Glomerular visceral epithelial cell (primary cell): ENCODE data around the gene COPB2.
A peak's percentile ranks its signal among the peaks of the same experiment; 100 is the strongest.
"Not testable (repeated sequence)": the region's sequence is repeated elsewhere in the genome, so short reads cannot be mapped to it uniquely, and the experiment has no call there.

Experiments
- DNase-seq: peaks from one replicate; pipeline ENCODE4 v3.0.0-alpha.2; 2016; ENCODE audit errors: extremely low spot score

Gene COPB2

DNA sequence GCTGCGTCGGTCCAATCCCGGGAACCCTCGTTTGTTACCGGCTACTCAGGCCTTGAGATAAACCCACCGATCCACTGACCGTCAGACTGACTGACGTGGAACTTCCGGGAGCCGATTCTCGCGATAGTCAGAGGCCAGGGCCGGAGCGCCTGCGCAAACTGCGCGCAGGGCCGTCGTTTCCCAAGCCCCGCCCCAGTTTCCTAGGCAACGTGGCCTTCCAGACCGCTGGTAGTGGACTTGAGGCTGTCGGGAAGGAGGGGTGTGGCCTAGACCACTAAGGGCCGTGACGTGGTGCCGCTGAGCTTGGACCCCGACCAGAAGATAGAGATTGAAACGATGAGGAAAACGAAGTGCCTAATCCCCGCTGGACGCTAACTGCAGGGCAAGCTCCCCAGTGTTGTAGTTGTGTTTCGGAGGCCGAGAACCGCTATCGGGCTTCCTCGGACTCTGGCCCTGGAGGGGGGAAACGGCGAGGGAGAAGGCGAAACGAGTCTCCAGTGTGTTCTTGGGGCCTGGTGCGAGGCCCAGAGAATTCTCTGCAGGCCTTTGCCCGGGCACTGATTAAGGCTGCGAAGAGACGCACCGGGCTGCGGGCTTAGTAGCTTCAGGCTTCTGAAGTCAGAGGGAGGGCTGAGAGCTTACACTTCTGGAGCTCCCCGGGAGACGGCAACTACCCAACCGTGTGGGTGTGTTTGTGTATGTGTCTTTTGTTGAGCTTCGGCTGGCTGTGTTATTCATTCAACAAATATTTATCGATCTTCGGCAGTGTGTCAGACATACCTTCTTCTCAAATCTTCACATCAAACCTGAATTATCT is at the start of gene COPB2:
Gene COPB2, minus strand, starts transcription at position 96 of the 817 bp plus-strand sequence. CDS start 97 bp downstream, outside the sequence.
- DNase-seq: peak; percentile 98

DNA sequence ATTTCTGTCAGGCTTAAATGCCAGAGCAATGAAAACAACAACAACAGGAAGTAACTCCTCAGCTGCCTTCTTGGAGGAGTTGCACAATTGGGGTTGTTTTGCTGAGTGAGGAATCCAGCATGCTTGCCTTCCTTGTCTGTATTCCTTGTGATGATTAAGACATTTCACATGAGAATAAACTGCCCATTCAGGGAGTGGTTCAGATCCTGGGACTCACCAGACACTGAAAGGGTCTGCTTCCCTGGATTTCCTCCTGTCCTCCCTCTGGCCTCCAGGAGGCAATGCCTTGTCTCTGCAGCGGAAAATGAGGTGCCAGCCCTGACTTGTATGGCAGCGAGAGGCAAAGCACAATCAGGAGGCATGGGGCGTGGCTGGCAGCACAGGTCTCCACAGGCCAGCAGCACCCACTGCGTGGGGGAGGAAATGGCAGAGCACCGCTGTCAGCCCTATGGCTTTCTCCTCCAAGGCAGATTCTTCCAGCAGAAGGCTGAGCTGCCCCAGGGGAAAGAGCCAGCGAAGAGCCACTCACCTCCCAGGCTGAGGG is 45.4 kb upstream of the COPB2 start:
- DNase-seq: no peak

DNA sequence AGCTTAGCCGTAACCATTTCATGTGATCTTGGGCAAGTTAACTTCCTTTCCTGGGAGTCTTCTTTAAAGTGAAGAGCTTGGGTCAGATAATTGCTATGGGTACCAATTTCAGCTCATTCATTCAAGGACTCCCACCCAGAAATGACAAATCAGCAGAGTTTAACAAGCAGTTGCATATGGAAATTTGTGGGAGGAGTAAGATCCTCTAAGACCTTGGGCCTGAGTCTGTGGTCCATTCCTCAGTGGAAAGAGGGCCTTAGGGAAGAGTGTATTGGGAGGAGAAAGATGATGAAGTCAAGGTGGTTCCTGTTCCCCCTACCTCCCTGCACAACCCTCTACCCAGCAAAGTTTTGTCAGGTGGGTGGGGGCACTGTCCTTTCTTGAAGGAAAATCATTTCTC is 44.8 kb upstream of the COPB2 start:
- no peak for DNase-seq

DNA sequence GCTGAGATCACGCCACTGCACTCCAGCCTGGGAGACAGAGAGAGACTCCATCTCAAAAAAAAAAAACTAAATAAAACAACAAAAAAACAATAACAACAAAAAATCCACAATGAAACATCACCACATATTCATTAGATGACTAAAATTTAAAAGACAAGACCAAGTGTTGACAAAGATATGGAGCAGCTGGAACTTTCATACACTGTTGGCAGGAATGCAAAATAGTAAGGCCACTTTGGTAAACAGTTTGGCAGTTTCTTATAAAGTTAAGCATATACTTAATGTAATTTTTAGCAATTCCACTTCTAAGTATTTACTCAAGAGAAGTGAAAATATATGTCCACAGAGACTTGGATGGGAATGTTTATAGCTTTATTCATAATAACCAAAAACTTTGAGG is 43.6 kb upstream of the COPB2 start:
- DNase-seq: no peak

DNA sequence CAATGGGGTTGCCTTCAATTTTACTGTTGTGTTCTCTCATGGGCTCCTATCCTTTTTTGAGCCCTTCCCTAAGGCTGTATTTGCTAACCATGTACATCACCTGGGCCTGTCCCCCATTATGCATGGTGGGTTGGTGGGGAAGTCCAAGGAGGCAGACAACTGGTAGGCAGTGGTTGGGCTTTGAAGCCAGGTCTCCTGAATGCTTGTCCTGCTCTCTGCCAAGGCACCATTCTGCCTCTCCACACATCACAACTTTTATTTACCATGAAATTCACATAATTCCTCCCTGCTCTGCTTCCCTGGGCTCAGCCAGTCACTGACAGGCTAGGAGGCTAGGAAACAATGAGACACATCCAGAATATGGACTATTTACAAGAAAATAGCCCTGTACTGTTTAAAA is 41.0 kb upstream of the COPB2 start:
- no peak for DNase-seq

DNA sequence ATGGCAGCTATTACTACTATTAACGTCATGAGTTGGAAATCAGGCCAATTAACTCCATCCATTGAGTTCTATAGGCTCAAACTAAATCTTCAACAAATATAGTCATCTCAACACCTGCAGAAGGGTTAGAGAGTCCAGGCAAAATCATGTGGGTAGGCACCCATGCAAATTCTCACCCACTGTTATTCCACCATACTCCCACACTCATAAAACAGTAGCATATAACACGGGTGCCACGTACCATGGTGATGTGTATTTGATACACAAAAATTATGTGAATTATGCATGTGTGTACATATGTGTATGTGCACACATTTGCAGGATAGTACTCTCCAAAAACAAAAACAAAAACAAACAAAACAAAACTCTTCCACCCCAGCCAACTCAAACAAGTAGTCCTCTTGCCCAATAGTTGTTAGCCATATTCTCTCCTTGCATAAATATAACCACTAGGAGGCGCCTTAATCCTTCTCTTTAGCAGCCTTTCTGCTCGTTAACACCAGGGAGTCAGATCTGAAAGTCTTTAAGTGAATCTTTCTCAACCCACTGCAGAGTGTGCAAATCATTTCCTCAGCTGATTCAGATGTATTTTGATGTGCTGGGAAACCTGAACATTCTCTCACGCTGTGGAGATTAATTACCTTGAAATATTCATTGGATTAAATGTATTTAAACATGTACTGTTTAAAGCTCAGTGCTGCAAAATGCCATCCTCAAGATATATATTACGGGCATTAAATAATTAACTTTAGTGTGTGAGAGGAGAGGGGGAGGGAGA is 38.0 kb upstream of the COPB2 start:
- DNase-seq: peak; percentile 64

DNA sequence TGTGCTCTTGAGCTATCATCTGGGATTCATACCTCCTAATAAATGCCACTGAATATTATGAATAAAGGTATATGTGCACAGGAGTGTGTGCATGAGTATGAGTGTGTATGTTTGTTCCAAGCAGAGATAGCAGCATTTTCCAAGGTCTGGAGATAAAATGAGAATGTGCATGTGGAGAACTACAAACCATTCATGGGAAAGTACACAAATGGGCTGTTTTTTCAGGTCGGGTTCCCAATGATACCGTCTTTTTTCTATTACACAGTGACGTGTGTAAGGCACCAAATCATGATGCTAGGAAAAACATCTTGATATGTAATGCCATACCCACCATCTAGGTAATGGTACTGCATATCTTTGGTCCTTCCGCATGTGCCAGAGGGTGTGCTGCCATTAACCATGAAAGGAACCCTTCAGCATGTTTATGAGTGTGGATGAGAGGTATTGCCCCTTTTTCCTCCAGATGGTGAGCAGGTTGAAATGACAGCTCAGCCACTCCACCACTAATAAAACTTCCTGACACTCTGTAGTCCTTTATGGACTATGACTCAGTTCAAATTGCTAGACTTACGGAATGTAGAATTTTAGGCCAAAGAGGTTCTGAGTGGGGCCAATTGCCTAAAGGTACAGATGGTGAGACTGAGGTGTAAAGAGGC is 36.4 kb upstream of the COPB2 start:
- no peak for DNase-seq

DNA sequence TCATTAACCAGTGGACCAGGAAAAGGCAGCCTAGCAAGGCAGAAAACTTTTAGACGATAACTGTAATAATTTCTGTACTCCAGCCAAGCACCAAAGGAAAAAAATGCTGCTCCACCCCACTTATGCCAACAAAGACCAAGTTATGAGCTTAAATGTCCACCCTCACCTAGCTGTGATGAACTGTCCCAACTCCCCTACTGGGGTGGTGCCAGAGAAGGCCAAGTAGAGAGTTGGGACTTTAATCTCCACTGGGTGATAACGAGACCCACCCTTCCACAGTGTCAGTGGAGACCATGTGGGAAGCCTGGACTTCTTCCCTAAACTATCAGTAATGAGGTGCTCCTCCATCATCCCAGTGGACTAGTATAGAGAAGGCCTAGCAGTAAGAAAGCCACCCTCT is 33.8 kb upstream of the COPB2 start:
- DNase-seq: no peak

DNA sequence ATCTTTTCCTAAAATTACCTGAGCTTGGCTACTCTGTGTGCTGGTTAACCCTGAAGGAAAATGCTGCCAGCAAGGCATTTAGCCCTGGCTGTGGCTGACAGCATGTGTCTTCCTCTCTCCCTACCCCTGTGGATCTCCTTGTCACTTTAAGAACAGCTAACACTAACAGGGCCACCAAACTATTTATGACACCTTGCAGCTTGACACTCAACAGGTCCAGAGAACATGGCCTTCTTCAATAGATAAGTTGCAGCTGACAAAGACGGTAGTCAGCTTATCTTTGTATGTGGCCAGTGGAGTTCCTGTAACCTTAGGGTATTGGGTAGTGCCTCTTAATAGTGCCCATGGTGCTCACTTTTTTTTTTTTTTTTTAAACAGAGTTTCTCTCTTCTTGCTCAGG is 32.0 kb upstream of the COPB2 start:
- no peak for DNase-seq

DNA sequence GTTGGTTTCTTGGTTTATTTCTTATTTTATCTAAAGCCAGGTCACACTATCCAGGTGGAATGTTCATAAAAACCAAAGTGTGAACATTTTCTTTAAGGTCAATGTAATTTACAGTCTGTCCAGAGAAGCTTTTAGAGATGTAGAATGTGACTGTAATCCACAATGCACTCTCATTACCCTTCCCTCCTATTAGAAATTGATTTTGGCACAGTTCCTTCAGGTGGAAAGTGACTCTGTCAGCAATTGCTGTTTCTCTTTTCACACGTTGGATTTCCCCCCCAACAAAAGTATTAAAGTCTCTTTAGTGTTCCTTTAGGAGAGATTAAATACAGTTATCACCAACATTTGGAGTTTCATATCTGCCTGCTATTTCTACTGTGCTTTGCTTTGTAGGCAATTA is 31.6 kb upstream of the COPB2 start:
- no peak for DNase-seq

DNA sequence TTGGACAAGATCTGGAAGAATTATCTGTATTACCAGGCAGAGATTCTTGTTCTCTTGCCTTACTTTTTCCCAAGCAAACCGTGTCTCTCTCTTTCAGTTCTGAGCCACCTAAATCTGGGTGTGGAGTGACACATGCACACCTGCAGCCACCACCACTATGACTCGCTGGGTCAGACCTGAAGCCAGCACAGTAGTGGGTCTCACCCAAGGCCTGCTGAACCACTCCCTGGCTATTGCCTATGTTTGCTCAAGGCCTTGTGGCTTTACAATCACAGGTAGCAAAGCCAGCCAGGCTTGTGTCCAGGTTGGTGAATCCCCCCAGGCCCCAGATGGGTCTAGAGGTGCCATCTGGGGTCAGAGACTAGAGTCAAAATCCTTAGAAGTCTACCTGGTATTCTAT is 28.7 kb upstream of the COPB2 start:
- no peak for DNase-seq

DNA sequence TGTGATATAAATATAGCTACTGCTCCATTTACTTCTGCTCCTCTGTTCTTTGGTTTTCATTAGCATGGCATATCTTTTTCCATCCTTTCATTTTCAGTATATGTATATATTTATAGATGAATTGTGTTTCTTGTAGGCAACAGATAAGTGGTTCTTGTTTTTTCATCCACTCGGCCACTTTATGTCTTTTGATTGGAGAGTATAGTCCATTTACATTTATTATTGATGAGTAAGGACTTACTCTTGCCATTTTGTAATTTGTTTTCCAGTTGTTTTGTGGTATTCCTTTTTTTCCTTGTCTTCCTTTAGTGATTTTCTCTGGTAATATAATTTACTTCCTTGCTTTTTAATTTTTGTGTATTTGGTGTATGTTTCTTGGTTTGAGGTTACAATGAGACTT is 26.8 kb upstream of the COPB2 start:
- no peak for DNase-seq

DNA sequence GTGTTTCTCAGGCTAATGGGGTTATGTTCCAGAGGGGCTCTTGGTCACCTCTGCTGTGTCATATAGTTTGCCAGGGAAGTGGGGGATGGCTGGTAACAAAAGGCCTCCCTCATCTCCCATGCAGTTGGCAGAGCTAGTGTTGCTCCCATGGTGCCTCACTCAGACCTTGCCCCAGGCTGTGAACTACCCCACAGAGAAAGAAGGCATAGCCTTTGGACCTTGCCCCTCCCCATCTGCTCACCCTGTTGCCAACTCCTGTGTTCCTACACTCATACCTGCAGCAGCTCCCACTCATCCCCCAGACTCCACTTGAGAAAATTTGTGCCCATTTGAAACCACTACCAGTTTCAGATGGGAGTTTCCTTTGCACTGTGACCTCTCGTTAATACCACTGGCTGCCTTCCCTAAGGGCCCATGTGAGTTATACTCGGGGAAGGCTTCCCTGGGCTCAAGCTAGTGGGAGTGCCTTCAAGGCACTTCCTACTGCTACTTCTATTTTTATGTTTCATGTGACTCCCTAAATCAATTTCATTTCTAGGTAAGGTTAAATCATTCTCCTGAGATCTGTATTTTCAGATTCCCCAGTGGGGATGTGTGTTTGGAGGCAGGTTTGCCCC is 25.3 kb upstream of the COPB2 start:
- no peak for DNase-seq

DNA sequence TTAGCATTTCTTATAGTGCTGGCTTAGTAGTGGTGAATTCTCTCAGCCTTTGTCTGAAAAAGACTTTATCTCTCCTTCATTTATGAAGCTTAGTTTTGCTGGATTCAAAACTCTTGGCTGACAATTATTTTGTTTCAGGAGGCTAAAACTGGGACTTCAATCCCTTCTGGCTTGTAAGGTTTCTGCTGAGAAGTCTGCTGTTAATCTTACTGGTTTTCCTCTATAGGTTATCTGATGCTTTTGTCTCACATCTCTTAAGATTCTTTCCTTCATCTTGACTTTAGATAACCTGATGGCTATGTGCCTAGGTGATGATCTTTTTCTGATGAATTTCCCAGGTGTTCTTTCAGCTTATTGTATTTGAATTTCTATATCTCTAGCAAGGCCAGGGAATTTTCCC is 23.4 kb upstream of the COPB2 start:
- not testable (repeated sequence) for DNase-seq

DNA sequence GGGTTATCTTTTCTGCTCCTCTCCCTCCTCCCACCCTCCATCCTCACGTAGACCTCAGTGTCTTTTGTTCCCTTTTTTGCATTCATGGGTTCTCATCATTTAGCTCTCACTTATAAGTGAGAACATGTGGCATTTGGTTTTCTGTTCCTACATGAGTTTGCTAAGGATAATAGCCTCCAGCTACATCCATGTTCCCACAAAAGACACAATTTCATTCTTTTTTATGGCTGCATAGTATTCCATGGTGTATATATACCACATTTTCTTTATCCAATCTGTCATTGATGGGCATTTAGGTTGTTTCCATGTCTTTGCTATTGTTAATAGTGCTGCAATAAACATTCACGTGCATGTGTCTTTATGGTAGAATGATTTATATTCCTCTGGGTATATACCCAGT is 11.7 kb upstream of the COPB2 start:
- DNase-seq: not testable (repeated sequence)

DNA sequence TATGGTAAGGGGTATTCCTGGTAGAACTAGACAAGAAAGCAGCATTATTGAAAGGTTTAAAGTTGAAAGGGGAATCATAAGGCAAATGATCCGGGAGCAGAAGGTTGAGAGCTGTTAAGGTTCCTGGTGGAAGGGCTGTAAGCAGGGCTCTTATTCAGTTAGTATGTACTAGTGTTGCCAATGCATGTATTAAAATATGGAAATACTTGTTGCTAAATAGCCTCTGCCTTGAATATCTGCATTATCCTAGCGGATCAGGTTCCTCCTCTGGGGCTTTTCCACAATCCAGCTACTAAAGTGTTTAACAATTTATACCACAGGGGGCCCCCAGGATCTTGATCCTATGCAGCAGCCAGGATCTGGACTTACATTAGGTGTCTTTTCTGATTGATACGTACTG is 7.3 kb upstream of the COPB2 start:
- DNase-seq: no peak

DNA sequence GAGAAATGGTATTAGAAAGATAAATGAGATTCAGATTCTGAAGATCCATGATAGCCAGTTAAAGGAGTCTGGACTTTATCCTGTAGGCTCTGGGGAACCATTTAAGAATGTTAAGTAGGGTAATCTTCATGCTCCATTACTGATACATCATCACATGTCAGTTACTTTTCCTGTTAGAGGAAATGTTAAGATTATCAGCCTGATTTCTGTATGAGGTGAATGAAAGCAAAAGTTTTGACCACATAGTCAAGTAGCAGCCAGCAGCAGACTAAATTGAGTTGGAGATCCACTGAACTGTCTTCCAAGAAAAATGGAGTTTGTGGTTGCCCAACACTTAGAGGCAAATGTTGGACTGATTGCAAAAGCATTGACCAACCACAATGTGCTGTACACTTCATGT is 4.7 kb upstream of the COPB2 start:
- no peak for DNase-seq

DNA sequence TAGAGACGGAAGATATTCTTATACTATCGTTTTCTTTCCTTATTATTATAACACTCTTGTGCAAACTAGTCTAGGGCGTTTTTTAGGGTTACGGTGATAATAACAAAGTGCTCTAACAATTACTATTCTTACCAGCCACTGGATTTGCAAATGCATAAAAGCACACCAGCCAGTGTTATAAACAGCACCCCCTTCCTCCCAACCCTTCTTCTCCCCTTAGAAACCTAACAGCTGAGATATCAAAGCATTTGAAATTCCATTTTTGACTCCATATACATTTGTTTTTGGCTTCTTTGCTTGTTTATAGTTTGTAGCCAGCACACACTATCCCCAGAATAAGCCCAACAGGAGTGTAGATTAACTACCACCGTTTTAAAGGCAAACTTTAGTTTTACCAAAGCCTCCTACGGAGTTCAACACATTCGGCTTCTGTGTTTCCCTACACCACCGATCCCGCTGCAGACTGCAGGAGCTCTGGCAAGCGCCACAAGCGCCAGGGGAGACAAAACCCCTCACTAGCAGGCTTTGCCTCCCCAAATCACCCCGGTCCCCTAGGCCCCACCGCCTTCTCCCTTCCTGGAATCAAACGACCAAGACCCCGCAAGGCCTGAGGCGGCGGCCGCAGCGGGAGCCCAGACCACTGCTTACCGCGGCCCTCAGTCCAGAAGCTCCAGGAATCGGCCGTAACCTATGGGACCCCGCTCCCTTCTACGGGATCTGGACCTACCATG is 461 bp downstream of the COPB2 start:
- no peak for DNase-seq

DNA sequence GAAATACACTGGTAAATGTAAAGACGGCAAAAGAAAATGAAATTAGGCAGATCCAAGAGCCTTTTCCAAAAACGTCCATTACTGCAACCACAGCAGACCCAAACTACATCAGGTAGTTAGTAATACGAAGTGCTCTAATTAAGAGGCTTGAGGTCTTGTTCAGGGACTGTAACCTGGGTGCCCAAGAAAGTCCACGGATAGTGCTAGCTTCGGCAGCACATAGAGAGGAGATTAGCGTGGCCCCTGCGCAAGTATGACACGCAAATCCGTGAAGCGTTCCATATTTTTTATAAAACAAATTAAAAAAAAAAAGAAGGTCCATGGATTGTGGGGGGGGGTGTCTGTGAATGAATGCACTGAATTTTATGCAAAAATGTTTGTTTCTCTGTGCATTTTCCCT is 1.4 kb downstream of the COPB2 start:
- DNase-seq: no peak

DNA sequence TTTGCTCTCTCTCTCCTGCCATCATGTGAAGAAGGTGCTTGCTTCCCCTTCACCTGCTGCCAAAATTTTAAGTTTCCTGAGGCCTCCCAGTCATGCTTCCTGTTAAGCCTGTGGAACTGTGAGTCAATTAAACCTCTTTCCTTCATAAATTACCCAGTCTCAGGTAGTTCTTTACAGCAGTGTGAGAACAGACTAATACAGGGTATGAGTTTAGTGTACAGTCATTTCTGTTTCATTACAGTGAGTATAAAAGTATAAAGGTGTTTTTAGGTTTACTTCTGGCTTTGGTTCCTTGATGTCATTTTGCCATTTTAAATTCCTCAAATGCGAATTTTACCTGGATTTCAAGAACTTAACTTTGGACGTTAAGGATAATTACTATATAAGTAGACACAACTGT is 7.2 kb downstream of the COPB2 start:
- not testable (repeated sequence) for DNase-seq

DNA sequence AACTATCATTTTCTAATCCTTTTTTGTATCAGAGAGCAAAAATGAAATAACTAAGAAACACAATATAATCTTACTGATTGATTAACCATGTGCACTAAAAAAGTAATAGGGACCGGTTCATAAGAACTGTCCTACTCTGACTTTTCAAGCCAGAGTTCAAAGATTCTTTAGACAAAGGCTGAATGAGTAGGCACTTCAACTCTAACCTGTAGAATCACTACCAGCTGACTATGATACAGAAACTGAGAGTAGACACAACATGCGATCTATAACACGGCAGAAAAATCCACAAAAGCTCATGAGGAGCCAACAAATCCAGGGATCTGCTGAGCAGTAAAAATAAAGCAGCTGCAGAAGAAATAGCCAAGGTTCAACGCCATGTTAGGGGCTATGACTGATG is 8.9 kb downstream of the COPB2 start:
- no peak for DNase-seq
